A673 (cell line): ENCODE data around the gene STIP1.

ENCODE experiments used
- EZH2 ChIP-seq: fragments of 200-600 bp; sonication (generic); IDR thresholded peaks from 2 replicates; pipeline ENCODE4 v1.6.1; 2017; ENCODE audit warnings: borderline replicate concordance, low read depth, mild to moderate bottlenecking, mixed read lengths, antibody characterized with exemption, low read length; ENCODE audit not compliant: poor library complexity, severe bottlenecking
- TF ChIP-seq, protein P1 (sequence below): fragments of 300-800, 200-600 bp; sonication (generic); conservative IDR thresholded peaks from 2 replicates; pipeline ENCODE4 v1.5.1; 2017; ENCODE audit warnings: low read depth, mild to moderate bottlenecking, antibody characterized with exemption, low read length, moderate library complexity, mixed read lengths

DNA sequence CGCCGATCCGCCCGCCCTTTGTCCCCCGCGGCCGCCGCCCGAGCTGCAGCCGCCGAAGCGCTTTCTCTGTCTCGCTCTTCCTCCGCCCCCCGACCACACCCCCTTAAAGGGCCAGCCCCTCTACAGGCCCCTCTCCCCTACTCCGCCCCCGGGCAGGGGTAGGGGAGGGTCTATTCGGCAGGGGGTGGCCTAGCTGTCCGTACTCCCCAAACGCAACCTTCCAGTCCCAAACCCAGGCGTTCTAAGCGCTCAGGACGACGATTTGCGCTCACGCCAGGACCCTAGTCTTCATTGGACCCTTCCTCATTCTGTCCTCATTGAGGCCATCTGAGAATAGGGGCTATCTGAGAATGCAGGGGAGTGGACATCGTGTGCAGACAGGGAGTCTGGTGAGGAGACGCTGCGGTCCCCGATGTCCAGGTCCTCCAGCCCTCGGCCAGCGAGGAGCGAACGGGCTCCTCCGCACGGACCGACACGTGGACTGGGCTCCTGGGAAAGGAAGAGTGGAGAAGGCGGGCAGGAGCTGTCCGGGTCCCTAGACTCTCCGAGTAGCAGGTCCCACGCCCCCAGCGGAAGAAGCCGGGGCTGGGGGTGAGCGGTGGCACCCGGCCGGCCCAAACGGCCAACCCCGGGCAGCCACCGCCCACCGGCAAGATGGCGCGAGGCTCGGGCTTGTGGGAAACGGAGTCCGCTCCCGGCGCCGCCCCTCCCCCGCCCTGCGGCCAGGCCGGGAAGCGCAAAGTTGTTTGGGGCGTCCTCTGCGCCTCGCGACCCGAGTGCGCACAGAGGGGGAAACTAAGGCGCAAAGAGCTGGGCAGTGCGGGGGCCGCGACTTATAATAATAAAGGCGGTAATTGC is 61.1 kb downstream of the STIP1 start, which contains the start of gene PPP1R14B:
- TF ChIP-seq, protein P1, sequence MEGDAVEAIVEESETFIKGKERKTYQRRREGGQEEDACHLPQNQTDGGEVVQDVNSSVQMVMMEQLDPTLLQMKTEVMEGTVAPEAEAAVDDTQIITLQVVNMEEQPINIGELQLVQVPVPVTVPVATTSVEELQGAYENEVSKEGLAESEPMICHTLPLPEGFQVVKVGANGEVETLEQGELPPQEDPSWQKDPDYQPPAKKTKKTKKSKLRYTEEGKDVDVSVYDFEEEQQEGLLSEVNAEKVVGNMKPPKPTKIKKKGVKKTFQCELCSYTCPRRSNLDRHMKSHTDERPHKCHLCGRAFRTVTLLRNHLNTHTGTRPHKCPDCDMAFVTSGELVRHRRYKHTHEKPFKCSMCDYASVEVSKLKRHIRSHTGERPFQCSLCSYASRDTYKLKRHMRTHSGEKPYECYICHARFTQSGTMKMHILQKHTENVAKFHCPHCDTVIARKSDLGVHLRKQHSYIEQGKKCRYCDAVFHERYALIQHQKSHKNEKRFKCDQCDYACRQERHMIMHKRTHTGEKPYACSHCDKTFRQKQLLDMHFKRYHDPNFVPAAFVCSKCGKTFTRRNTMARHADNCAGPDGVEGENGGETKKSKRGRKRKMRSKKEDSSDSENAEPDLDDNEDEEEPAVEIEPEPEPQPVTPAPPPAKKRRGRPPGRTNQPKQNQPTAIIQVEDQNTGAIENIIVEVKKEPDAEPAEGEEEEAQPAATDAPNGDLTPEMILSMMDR: no peak
- TF ChIP-seq EZH2: no peak
